SK-N-SH (cell line): ENCODE results near the gene HS3ST4.

Experiments
- CHD2 ChIP-seq: fragments of 150-350 bp; IDR thresholded peaks from 2 replicates; pipeline ENCODE4 v1.6.1; 2018; ENCODE audit warnings: low read length; ENCODE audit not compliant: partially characterized antibody
- CTCF ChIP-seq: fragments of 200-600 bp; sonication (generic); IDR thresholded peaks from 2 replicates; pipeline ENCODE4 v1.6.1; 2017; ENCODE audit warnings: antibody characterized with exemption, mild to moderate bottlenecking, moderate library complexity
- ELF1 ChIP-seq: IDR thresholded peaks from 2 replicates; pipeline ENCODE4 v1.4.0; 2012
- EZH2phosphoT487 ChIP-seq: fragments of 200-600 bp; sonication (generic); IDR thresholded peaks from 2 replicates; pipeline ENCODE4 v1.6.1; 2017; ENCODE audit warnings: low read depth, mixed run types, mild to moderate bottlenecking, antibody characterized with exemption, moderate library complexity, borderline replicate concordance
- FOXM1 ChIP-seq: IDR thresholded peaks from 2 replicates; pipeline ENCODE4 v1.4.0; 2012; ENCODE audit warnings: low read depth, mild to moderate bottlenecking
- NFIC ChIP-seq: IDR thresholded peaks from 2 replicates; pipeline ENCODE4 v1.4.0; 2012; ENCODE audit warnings: borderline replicate concordance
- PBX3 ChIP-seq: IDR thresholded peaks from 2 replicates; pipeline ENCODE4; 2012
- POLR2AphosphoS5 ChIP-seq: IDR thresholded peaks from 2 replicates; pipeline ENCODE4 v1.6.1; 2012; ENCODE audit warnings: low read depth, low read length
- RAD21 ChIP-seq: IDR thresholded peaks from 2 replicates; pipeline ENCODE4 v1.6.1; 2012; ENCODE audit warnings: mild to moderate bottlenecking, low read length
- REST ChIP-seq: IDR thresholded peaks from 2 replicates; pipeline ENCODE4 v1.6.1; 2012; ENCODE audit warnings: mild to moderate bottlenecking, low read depth, low read length, moderate library complexity
- RXRA ChIP-seq: IDR thresholded peaks from 2 replicates; pipeline ENCODE4 v1.4.0; 2012; ENCODE audit warnings: low read depth, mild to moderate bottlenecking, borderline replicate concordance
- SMC3 ChIP-seq: IDR thresholded peaks from 2 replicates; pipeline ENCODE4 v1.6.1; 2012; ENCODE audit warnings: low read depth, low read length, improper control_type of control experiment
- USF2 ChIP-seq: fragments of 150-350 bp; IDR thresholded peaks from 2 replicates; pipeline ENCODE4 v1.6.1; 2017; ENCODE audit warnings: antibody characterized with exemption, low read length, low read depth, borderline replicate concordance

- TF ChIP-seq CHD2 (no peak), NFIC (no peak), RAD21 (no peak), POLR2AphosphoS5 (no peak), CTCF (no peak), ELF1 (no peak), EZH2phosphoT487 (no peak), PBX3 (no peak), RXRA (no peak), FOXM1 (no peak), USF2 (no peak), REST (no peak), SMC3 (no peak)
These were observed 362.1 kb downstream of the HS3ST4 start for GRCh38 chr16:26053889-26054288.
